Brain microvascular endothelial cell (primary cell): ENCODE data around the gene SLC2A11.
A peak's percentile ranks its signal among the peaks of the same experiment; 100 is the strongest.
"Not testable (repeated sequence)": the region's sequence is repeated elsewhere in the genome, so short reads cannot be mapped to it uniquely, and the experiment has no call there.

Experiments
- DNase-seq: peaks from one replicate; pipeline ENCODE4 v3.0.0-alpha.2; 2020
- H3K27ac ChIP-seq: fragments of 250-450 bp; sonication (Bioruptor Pico); 2 replicates; pipeline ENCODE4 v1.5.1; 2020; ENCODE audit warnings: mild to moderate bottlenecking, moderate library complexity
- H3K27me3 ChIP-seq: fragments of 250-450 bp; sonication (Bioruptor Pico); replicated peaks from 2 replicates; pipeline ENCODE4 v1.5.1; 2020; ENCODE audit warnings: mild to moderate bottlenecking
- H3K36me3 ChIP-seq: fragments of 250-450 bp; sonication (Bioruptor Pico); replicated peaks from 2 replicates; pipeline ENCODE4 v1.5.1; 2020; ENCODE audit warnings: mild to moderate bottlenecking
- H3K4me3 ChIP-seq: 2 replicates; pipeline ENCODE4 v1.5.1; 2011; ENCODE audit warnings: low read depth, mild to moderate bottlenecking, control low read depth, low read length, moderate library complexity
- CTCF ChIP-seq: IDR thresholded peaks from 2 replicates; pipeline ENCODE4 v1.5.1; 2011; ENCODE audit warnings: low read depth, mild to moderate bottlenecking, moderate library complexity, low read length, control low read depth, inconsistent platforms; ENCODE audit errors: missing control alignments
- in situ Hi-C: cut with HindIII; loops from 2 replicates; pipeline ENCODE4 v1.10.0; 2017; ENCODE audit warnings: low sequenced_read_pairs, low pct_ligation_motif_present

The SLC2A11 gene

GRCh38 chr22:23913661-23914353 is 56.1 kb downstream of the SLC2A11 start:
- peak; percentile 99 for DNase-seq
- no peaks in the 10 kb centered on the region for H3K27me3 ChIP-seq
- peak overlapping the region; percentile 68 for H3K4me3 ChIP-seq
- in situ Hi-C loops = no loop called here
- no peaks in the 10 kb centered on the region for H3K36me3 ChIP-seq
- H3K27ac ChIP-seq = peak overlapping the region; percentile 68
- no peak for TF ChIP-seq CTCF

GRCh38 chr22:23915290-23915689 is 57.6 kb downstream of the SLC2A11 start:
- in situ Hi-C loops = no loop called here
- no peaks in the 10 kb centered on the region for H3K36me3 ChIP-seq
- no peaks in the 10 kb centered on the region for H3K27me3 ChIP-seq
- no peak overlapping the region for H3K4me3 ChIP-seq
- DNase-seq = no peak
- no peak overlapping the region for H3K27ac ChIP-seq
- no peak for TF ChIP-seq CTCF

- H3K27me3 ChIP-seq, in situ Hi-C loops, H3K4me3 ChIP-seq, DNase-seq: not testable (repeated sequence)
- Histone ChIP-seq H3K27ac (peak overlapping the region; percentile 17), H3K36me3 (peaks cover 20% of the 10 kb centered on the region)
These were observed 62.6 kb downstream of the SLC2A11 start for GRCh38 chr22:23920267-23920611.

- H3K27ac ChIP-seq, H3K27me3 ChIP-seq, H3K4me3 ChIP-seq, in situ Hi-C loops: not testable (repeated sequence)
- peaks cover 30% of the 10 kb centered on the region for H3K36me3 ChIP-seq
- peak; percentile 49 for DNase-seq
These were observed 64.0 kb downstream of the SLC2A11 start for GRCh38 chr22:23921586-23922201.

- Histone ChIP-seq H3K36me3 (peaks cover 33% of the 10 kb centered on the region), H3K27ac (no peak overlapping the region), H3K27me3 (no peaks in the 10 kb centered on the region), H3K4me3 (no peak overlapping the region)
- no peak for DNase-seq
- in situ Hi-C loops = no loop called here
- no peak for TF ChIP-seq CTCF
These were observed 65.2 kb downstream of the SLC2A11 start for GRCh38 chr22:23922921-23923320.

- Histone ChIP-seq H3K36me3 (peaks cover 33% of the 10 kb centered on the region), H3K27me3 (no peaks in the 10 kb centered on the region), H3K4me3 (no peak overlapping the region), H3K27ac (no peak overlapping the region)
- TF ChIP-seq CTCF = no peak
- no peak for DNase-seq
- in situ Hi-C loops = no loop called here
These were observed 67.4 kb downstream of the SLC2A11 start for GRCh38 chr22:23925020-23925606.
